T-helper 2 cell treated with Interferon-gamma antibody and Interleukin-4, amounts not matched to agents 100 ng/mL and 5 ng/mL, for 36 hours (primary cell): ENCODE measurements around the gene OR2T1. TPM values are rescaled to one million over a fixed set of nuclear protein-coding genes. Genes with fewer than 3 reads are reported as not detected.
"Not testable (repeated sequence)": the region's sequence is repeated elsewhere in the genome, so short reads cannot be mapped to it uniquely, and the experiment has no call there.

Experiments
- intact Hi-C: fragments of 100-400 bp; cut with micrococcal nuclease; formaldehyde crosslinking; loops from one replicate; pipeline ENCODE4 v1.15.1; 2023
- total RNA-seq: library from RNA; stranded (reverse); gene quantifications from 2 replicates; pipeline ENCODE4 v1.2.3, GENCODE V29; 2022

Gene OR2T1
- not detected in 2 replicates for total RNA-seq

- intact Hi-C loops: loop anchor here (5.0 to 10.0 kb wide), 3 partner anchors 65 to 162 kb away; partner anchors contain the start of gene OR2T29
Observed at GRCh38 chr1:248402748-248403147, at the start of gene OR2T1. OR2T1 (plus strand) TSS chr1:248403048; CDS start chr1:248406148, 3,100 bp downstream.

GRCh38 chr1:248359415-248359814 lies 43.4 kb upstream of the OR2T1 start:
- intact Hi-C loops: no loop called here

- intact Hi-C loops: no loop called here
Observed at GRCh38 chr1:248361121-248361715, 41.6 kb upstream of the OR2T1 start, which contains the start of gene OR2T4. OR2T4 (plus strand) TSS chr1:248361665; CDS start chr1:248361665, 0 bp downstream.

- intact Hi-C loops: no loop called here
Observed at GRCh38 chr1:248366609-248367008, 36.2 kb upstream of the OR2T1 start.

- intact Hi-C loops: no loop called here
Observed at GRCh38 chr1:248372394-248372793, 30.5 kb upstream of the OR2T1 start.

GRCh38 chr1:248373761-248374160 lies 29.1 kb upstream of the OR2T1 start:
- intact Hi-C loops: no loop called here

GRCh38 chr1:248375446-248375845 lies 27.4 kb upstream of the OR2T1 start, which contains the start of gene OR2T6:
OR2T6 (plus strand) TSS chr1:248375746; CDS start chr1:248387609, 11,863 bp downstream.
- intact Hi-C loops: no loop called here

GRCh38 chr1:248376916-248377315 lies 25.9 kb upstream of the OR2T1 start:
- intact Hi-C loops: no loop called here

GRCh38 chr1:248380854-248381253 lies 22.0 kb upstream of the OR2T1 start:
- intact Hi-C loops: no loop called here

- intact Hi-C loops: no loop called here
Observed at GRCh38 chr1:248388426-248388825, 14.4 kb upstream of the OR2T1 start.

GRCh38 chr1:248393050-248393449 lies 9.8 kb upstream of the OR2T1 start:
- intact Hi-C loops: no loop called here

GRCh38 chr1:248404024-248404423 lies 1.2 kb downstream of the OR2T1 start:
- intact Hi-C loops: loop anchor here (1.0 to 10.0 kb wide), 8 partner anchors 63 to 469 kb away; partner anchors contain the start of gene OR2T29

- intact Hi-C loops: loop anchor here (10.0 kb wide), 1 partner anchor 158 kb away; the partner anchor contains the start of gene OR2T29
Observed at GRCh38 chr1:248406721-248407692, 4.2 kb downstream of the OR2T1 start.

- intact Hi-C loops: no loop called here
Observed at GRCh38 chr1:248416226-248416625, 13.4 kb downstream of the OR2T1 start.

GRCh38 chr1:248417854-248418253 lies 15.0 kb downstream of the OR2T1 start:
- intact Hi-C loops: no loop called here

- intact Hi-C loops: no loop called here
Observed at GRCh38 chr1:248421384-248421783, 18.5 kb downstream of the OR2T1 start.

- intact Hi-C loops: not testable (repeated sequence)
Observed at GRCh38 chr1:248427526-248428191, 24.8 kb downstream of the OR2T1 start.

- intact Hi-C loops: not testable (repeated sequence)
Observed at GRCh38 chr1:248428192-248428533, 25.3 kb downstream of the OR2T1 start.

- intact Hi-C loops: not testable (repeated sequence)
Observed at GRCh38 chr1:248431683-248432082, 28.8 kb downstream of the OR2T1 start.

- intact Hi-C loops: not testable (repeated sequence)
Observed at GRCh38 chr1:248432201-248432600, 29.4 kb downstream of the OR2T1 start.

GRCh38 chr1:248433811-248434415 lies 31.1 kb downstream of the OR2T1 start:
- intact Hi-C loops: not testable (repeated sequence)
